GM12892 (cell line): Measurements from ENCODE around the gene CD52.

Experiments used
- DNase-seq: peaks from one replicate; pipeline ENCODE4 v3.0.0; 2011; ENCODE audit not compliant: insufficient read length
- FAIRE-seq: peaks from 2 replicates; lab custom pipeline; 2011; peaks lifted over from hg19 to GRCh38; lab: Jason Lieb, UNC
- POLR2A ChIP-seq: IDR thresholded peaks from 2 replicates; pipeline ENCODE4 v1.6.1; 2011; ENCODE audit warnings: low read depth, low read length, control low read depth
- POLR2AphosphoS5 ChIP-seq: IDR thresholded peaks from 2 replicates; pipeline ENCODE4 v1.6.1; 2011; ENCODE audit warnings: low read depth, low read length, control low read depth
- TAF1 ChIP-seq: IDR thresholded peaks from 2 replicates; pipeline ENCODE4 v1.6.1; 2011; ENCODE audit warnings: low read depth, mild to moderate bottlenecking, control low read depth, low read length, borderline replicate concordance

CD52 gene

GRCh38 chr1:26279456-26280332 lies 38.1 kb upstream of the CD52 start, which contains the start of gene SH3BGRL3:
SH3BGRL3 (plus strand) TSS chr1:26280086; CDS start chr1:26280156, 70 bp downstream.
- DNase-seq (peak; percentile 96), FAIRE-seq (peak; percentile 93)
- peak; percentile 87 for TF ChIP-seq POLR2A
- TF ChIP-seq POLR2AphosphoS5 = no peak
- TF ChIP-seq TAF1 = peak; percentile 24; the same call in 1 of the 2 replicates

- DNase-seq (peak; percentile 48), FAIRE-seq (no peak)
- TF ChIP-seq POLR2AphosphoS5 = no peak
- no peak for TF ChIP-seq TAF1
- no peak for TF ChIP-seq POLR2A
Observed at GRCh38 chr1:26280333-26281042, 37.3 kb upstream of the CD52 start.

GRCh38 chr1:26281091-26281958 lies 36.4 kb upstream of the CD52 start:
- TF ChIP-seq POLR2AphosphoS5 = peak; percentile 36; the same call in 1 of the 2 replicates
- no peak for TF ChIP-seq TAF1
- peak; percentile 39; the same call in 1 of the 2 replicates for TF ChIP-seq POLR2A
- no peak for DNase-seq
- no peak for FAIRE-seq

- FAIRE-seq = no peak
- no peak for DNase-seq
- TF ChIP-seq TAF1 (no peak), POLR2AphosphoS5 (no peak), POLR2A (no peak)
Observed at GRCh38 chr1:26281971-26282370, 35.8 kb upstream of the CD52 start.

GRCh38 chr1:26282401-26282918 lies 35.3 kb upstream of the CD52 start:
- TF ChIP-seq TAF1 (no peak), POLR2AphosphoS5 (no peak), POLR2A (no peak)
- DNase-seq (no peak), FAIRE-seq (no peak)

GRCh38 chr1:26283279-26283853 lies 34.4 kb upstream of the CD52 start:
- TF ChIP-seq POLR2A = no peak
- no peak for TF ChIP-seq TAF1
- peak; percentile 37; the same call in 1 of the 2 replicates for TF ChIP-seq POLR2AphosphoS5
- DNase-seq = no peak
- FAIRE-seq = no peak

GRCh38 chr1:26283871-26284596 lies 33.7 kb upstream of the CD52 start:
- FAIRE-seq = no peak
- TF ChIP-seq POLR2A (no peak), TAF1 (no peak), POLR2AphosphoS5 (no peak)
- no peak for DNase-seq

- no peak for TF ChIP-seq POLR2AphosphoS5
- no peak for TF ChIP-seq TAF1
- TF ChIP-seq POLR2A = no peak
- FAIRE-seq = peak; percentile 77
- peak; percentile 72 for DNase-seq
Observed at GRCh38 chr1:26284597-26285347, 33.0 kb upstream of the CD52 start.

GRCh38 chr1:26285366-26286063 lies 32.2 kb upstream of the CD52 start:
- FAIRE-seq (no peak), DNase-seq (no peak)
- TF ChIP-seq POLR2A (no peak), POLR2AphosphoS5 (no peak), TAF1 (no peak)
